Neural cell (in vitro differentiated cells): ENCODE data around the gene TSPAN4. TPM values are rescaled to one million over a fixed set of nuclear protein-coding genes. Genes with fewer than 3 reads are reported as not detected.

Experiments
- H2AFZ ChIP-seq: fragments of 200-600, 300-800 bp; sonication (generic), shearing (Covaris generic); 2 replicates; pipeline ENCODE4 v1.6.0; 2014; ENCODE audit warnings: low read depth, mild to moderate bottlenecking, antibody characterized with exemption, low read length, moderate library complexity
- H3F3A ChIP-seq: fragments of 200-600 bp; shearing (Covaris generic); 2 replicates; pipeline ENCODE4 v1.6.1; 2016; ENCODE audit warnings: mild to moderate bottlenecking, moderate library complexity, mixed read lengths, antibody characterized with exemption, low read length; ENCODE audit not compliant: insufficient read depth, poor library complexity, severe bottlenecking
- H3K27ac ChIP-seq: fragments of 200-600, 300-800 bp; sonication (generic), shearing (Covaris generic); 2 replicates; pipeline ENCODE4 v1.5.1; 2014; ENCODE audit warnings: mild to moderate bottlenecking, low read length, moderate library complexity
- H3K27me3 ChIP-seq: fragments of 300-800, 200-600 bp; sonication (generic), shearing (Covaris generic); 2 replicates; pipeline ENCODE4 v1.6.0; 2014; ENCODE audit warnings: mild to moderate bottlenecking, low read depth, low read length, moderate library complexity; ENCODE audit not compliant: insufficient read depth
- H3K36me3 ChIP-seq: fragments of 300-800, 200-600 bp; sonication (generic), shearing (Covaris generic); 2 replicates; pipeline ENCODE4 v1.5.1; 2014; ENCODE audit warnings: mild to moderate bottlenecking, antibody characterized with exemption, low read length, moderate library complexity; ENCODE audit not compliant: insufficient read depth
- H3K4me2 ChIP-seq: fragments of 300-800, 200-600 bp; sonication (generic), shearing (Covaris generic); 2 replicates; pipeline ENCODE4 v1.6.0; 2014; ENCODE audit warnings: mild to moderate bottlenecking, low read length
- H3K4me3 ChIP-seq: fragments of 300-800, 200-600 bp; sonication (generic), shearing (Covaris generic); 2 replicates; pipeline ENCODE4 v1.5.1; 2014; ENCODE audit warnings: mild to moderate bottlenecking, low read length, moderate library complexity
- H3K79me2 ChIP-seq: fragments of 200-600 bp; shearing (Covaris generic); replicated peaks from 2 replicates; pipeline ENCODE4 v1.6.0; 2014; ENCODE audit warnings: mild to moderate bottlenecking, low read length, moderate library complexity; ENCODE audit not compliant: insufficient read depth
- H3K9ac ChIP-seq: fragments of 300-800, 200-600 bp; sonication (generic), shearing (Covaris generic); 2 replicates; pipeline ENCODE4 v1.6.1; 2016; ENCODE audit warnings: mild to moderate bottlenecking, low read length, mixed read lengths
- H3K9me2 ChIP-seq: fragments of 200-600 bp; shearing (Covaris generic); 2 replicates; pipeline ENCODE4 v1.6.1; 2016; ENCODE audit warnings: mild to moderate bottlenecking, low read length, mixed read lengths; ENCODE audit not compliant: insufficient read depth
- H3K9me3 ChIP-seq: fragments of 200-600, 300-800 bp; sonication (generic), shearing (Covaris generic); 2 replicates; pipeline ENCODE4 v1.6.1; 2016; ENCODE audit warnings: mild to moderate bottlenecking, mixed run types, low read length, moderate library complexity, mixed read lengths
- H4K20me1 ChIP-seq: fragments of 200-600 bp; shearing (Covaris generic); 2 replicates; pipeline ENCODE4 v1.6.1; 2016; ENCODE audit warnings: mild to moderate bottlenecking, mixed run types; ENCODE audit not compliant: insufficient read depth
- CTCF ChIP-seq: fragments of 450-650 bp; IDR thresholded peaks from 2 replicates; pipeline ENCODE4 v1.5.1; 2014; ENCODE audit warnings: antibody characterized with exemption, mild to moderate bottlenecking, moderate library complexity; ENCODE audit not compliant: poor library complexity, severe bottlenecking
- EP300 ChIP-seq: fragments of 450-650 bp; conservative IDR thresholded peaks from 2 replicates; pipeline ENCODE4 v1.6.1; 2014; ENCODE audit warnings: antibody characterized with exemption, mild to moderate bottlenecking, moderate library complexity; ENCODE audit not compliant: poor library complexity, severe bottlenecking
- EZH2 ChIP-seq: fragments of 200-600, 300-800 bp; shearing (Covaris generic), sonication (generic); IDR thresholded peaks from 2 replicates; pipeline ENCODE4 v1.6.1; 2014; ENCODE audit warnings: antibody characterized with exemption, low read length, borderline replicate concordance, mild to moderate bottlenecking; ENCODE audit not compliant: insufficient read depth, poor library complexity, severe bottlenecking
- MXI1 ChIP-seq: fragments of 450-650 bp; conservative IDR thresholded peaks from 2 replicates; pipeline ENCODE4 v1.6.1; 2014; ENCODE audit warnings: antibody characterized with exemption, mild to moderate bottlenecking; ENCODE audit not compliant: poor library complexity, severe bottlenecking
- POLR2AphosphoS5 ChIP-seq: IDR thresholded peaks from 2 replicates; pipeline ENCODE4 v1.6.1; 2012
- RAD21 ChIP-seq: fragments of 450-650 bp; conservative IDR thresholded peaks from 2 replicates; pipeline ENCODE4 v1.6.1; 2014; ENCODE audit warnings: antibody characterized with exemption, mild to moderate bottlenecking, moderate library complexity
- SMC3 ChIP-seq: fragments of 450-650 bp; conservative IDR thresholded peaks from 2 replicates; pipeline ENCODE4 v1.6.1; 2014; ENCODE audit warnings: antibody characterized with exemption, mild to moderate bottlenecking, moderate library complexity; ENCODE audit not compliant: poor library complexity
- TAF1 ChIP-seq: IDR thresholded peaks from 2 replicates; pipeline ENCODE4 v1.6.1; 2012; ENCODE audit warnings: low read depth
- polyA plus RNA-seq: library from polyadenylated mRNA; depleted of rRNA; stranded (reverse); fragments of >200 nt; gene quantifications from 2 replicates; pipeline ENCODE4 v1.2.3, GENCODE V29; 2014
- TF ChIP-seq, protein P1 (sequence below): IDR thresholded peaks from 2 replicates; pipeline ENCODE4 v1.6.1; 2012; ENCODE audit warnings: borderline replicate concordance

The TSPAN4 gene
- polyA plus RNA-seq, 1 donor from 2014 or later, result 68.1 TPM

GRCh38 chr11:820655-821511 lies 21.8 kb upstream of the TSPAN4 start:
- H3K27me3 ChIP-seq, result peaks cover under 1% of the 10 kb centered on the region
- no peaks in the 10 kb centered on the region for H3K9me2 ChIP-seq
- no peak overlapping the region for H2AFZ ChIP-seq
- H3K9me3 ChIP-seq, result no peaks in the 10 kb centered on the region
- H3F3A ChIP-seq, result no peaks in the 10 kb centered on the region
- TF ChIP-seq, protein P1, sequence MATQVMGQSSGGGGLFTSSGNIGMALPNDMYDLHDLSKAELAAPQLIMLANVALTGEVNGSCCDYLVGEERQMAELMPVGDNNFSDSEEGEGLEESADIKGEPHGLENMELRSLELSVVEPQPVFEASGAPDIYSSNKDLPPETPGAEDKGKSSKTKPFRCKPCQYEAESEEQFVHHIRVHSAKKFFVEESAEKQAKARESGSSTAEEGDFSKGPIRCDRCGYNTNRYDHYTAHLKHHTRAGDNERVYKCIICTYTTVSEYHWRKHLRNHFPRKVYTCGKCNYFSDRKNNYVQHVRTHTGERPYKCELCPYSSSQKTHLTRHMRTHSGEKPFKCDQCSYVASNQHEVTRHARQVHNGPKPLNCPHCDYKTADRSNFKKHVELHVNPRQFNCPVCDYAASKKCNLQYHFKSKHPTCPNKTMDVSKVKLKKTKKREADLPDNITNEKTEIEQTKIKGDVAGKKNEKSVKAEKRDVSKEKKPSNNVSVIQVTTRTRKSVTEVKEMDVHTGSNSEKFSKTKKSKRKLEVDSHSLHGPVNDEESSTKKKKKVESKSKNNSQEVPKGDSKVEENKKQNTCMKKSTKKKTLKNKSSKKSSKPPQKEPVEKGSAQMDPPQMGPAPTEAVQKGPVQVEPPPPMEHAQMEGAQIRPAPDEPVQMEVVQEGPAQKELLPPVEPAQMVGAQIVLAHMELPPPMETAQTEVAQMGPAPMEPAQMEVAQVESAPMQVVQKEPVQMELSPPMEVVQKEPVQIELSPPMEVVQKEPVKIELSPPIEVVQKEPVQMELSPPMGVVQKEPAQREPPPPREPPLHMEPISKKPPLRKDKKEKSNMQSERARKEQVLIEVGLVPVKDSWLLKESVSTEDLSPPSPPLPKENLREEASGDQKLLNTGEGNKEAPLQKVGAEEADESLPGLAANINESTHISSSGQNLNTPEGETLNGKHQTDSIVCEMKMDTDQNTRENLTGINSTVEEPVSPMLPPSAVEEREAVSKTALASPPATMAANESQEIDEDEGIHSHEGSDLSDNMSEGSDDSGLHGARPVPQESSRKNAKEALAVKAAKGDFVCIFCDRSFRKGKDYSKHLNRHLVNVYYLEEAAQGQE, result no peak
- TF ChIP-seq SMC3 (no peak), POLR2AphosphoS5 (no peak), EP300 (no peak), RAD21 (no peak), MXI1 (no peak), EZH2 (no peak), CTCF (no peak), TAF1 (no peak)
- H3K4me2 ChIP-seq, result peak overlapping the region; percentile 89
- no peak overlapping the region for H3K27ac ChIP-seq
- H3K9ac ChIP-seq, result peak overlapping the region; percentile 69
- no peaks in the 10 kb centered on the region for H3K36me3 ChIP-seq
- peaks cover 3% of the 10 kb centered on the region for H3K79me2 ChIP-seq
- peak overlapping the region; percentile 81 for H3K4me3 ChIP-seq
- no peaks in the 10 kb centered on the region for H4K20me1 ChIP-seq

- no peaks in the 10 kb centered on the region for H3K9me2 ChIP-seq
Measured at GRCh38 chr11:821512-822371, 20.9 kb upstream of the TSPAN4 start.

More at GRCh38 chr11:821512-822371, 20.9 kb upstream of the TSPAN4 start:
- Histone ChIP-seq H3K9ac (no peak overlapping the region), H3K9me3 (no peaks in the 10 kb centered on the region), H3K27me3 (peaks cover 9% of the 10 kb centered on the region), H3K79me2 (peaks cover 3% of the 10 kb centered on the region), H3K27ac (no peak overlapping the region), H3K36me3 (no peaks in the 10 kb centered on the region), H3F3A (no peaks in the 10 kb centered on the region), H3K4me3 (no peak overlapping the region), H4K20me1 (no peaks in the 10 kb centered on the region), H2AFZ (no peak overlapping the region), H3K4me2 (no peak overlapping the region)
- no peak for TF ChIP-seq EZH2
- TF ChIP-seq POLR2AphosphoS5, result no peak
- TF ChIP-seq MXI1, result no peak
- no peak for TF ChIP-seq EP300
- no peak for TF ChIP-seq CTCF
- no peak for TF ChIP-seq SMC3
- TF ChIP-seq RAD21, result no peak
- TF ChIP-seq, protein P1, result no peak
- no peak for TF ChIP-seq TAF1
